GM18499 (cell line): Measurements from ENCODE around the gene ZNF426.
"Not testable (repeated sequence)": the region's sequence is repeated elsewhere in the genome, so short reads cannot be mapped to it uniquely, and the experiment has no call there.

ENCODE experiments used
- ATAC-seq: cut with Tn5 transposase; IDR thresholded peaks from one replicate; pipeline ENCODE4 v1.9.1; 2021; ENCODE audit warnings: moderate number of reproducible peaks; ENCODE audit not compliant: insufficient read depth, unreplicated experiment

Gene ZNF426

GRCh38 chr19:9538183-9539058 lies at the start of gene ZNF426:
TSS of gene ZNF426 (minus strand) at chr19:9538645. CDS start at chr19:9536232, 2,413 bp downstream.
- peak; percentile 52 for ATAC-seq

- ATAC-seq, result no peak
Measured at GRCh38 chr19:9586764-9587163, 48.3 kb upstream of the ZNF426 start.

DNA sequence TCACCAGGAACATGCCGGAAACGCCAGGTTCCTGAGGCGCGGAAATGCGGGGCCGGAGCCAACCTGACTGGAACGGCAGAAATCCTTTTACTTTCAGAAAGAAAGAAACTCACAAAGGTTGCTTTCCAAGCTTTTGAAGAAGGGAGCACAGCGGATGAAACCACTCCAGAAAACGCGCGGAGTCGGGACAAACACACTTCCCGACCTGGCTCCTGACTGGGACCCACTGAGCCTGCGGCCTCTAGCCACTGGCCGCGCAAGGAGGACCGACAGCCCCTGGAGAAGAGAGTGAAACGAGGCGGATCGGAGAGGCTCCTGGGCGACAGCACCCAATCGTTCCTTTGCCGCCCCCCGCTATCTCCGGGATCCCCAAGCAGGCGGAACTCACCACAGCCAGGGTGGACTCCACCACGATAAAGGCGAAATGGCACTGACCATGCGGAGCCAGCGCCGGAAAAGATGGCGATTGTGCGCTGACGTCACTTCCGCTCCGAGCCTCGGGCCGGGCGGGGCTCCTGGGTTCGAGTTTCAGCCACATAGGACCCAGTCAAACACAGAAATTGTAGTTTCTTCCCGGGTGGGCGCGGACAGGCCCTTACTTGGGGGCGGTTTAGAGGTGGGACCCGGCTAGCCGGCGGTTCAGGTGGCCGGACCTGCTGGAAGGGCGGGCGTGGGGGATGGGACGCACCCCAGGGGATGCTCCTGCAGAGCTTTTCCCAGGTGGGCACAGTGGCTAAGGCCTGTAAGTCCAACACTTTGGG lies 45.8 kb upstream of the ZNF426 start, which contains the start of gene ZNF121:
Gene ZNF121, minus strand, starts transcription at position 432 of the 761 bp plus-strand sequence. CDS start 16,407 bp downstream, outside the sequence.
- ATAC-seq, result no peak

DNA sequence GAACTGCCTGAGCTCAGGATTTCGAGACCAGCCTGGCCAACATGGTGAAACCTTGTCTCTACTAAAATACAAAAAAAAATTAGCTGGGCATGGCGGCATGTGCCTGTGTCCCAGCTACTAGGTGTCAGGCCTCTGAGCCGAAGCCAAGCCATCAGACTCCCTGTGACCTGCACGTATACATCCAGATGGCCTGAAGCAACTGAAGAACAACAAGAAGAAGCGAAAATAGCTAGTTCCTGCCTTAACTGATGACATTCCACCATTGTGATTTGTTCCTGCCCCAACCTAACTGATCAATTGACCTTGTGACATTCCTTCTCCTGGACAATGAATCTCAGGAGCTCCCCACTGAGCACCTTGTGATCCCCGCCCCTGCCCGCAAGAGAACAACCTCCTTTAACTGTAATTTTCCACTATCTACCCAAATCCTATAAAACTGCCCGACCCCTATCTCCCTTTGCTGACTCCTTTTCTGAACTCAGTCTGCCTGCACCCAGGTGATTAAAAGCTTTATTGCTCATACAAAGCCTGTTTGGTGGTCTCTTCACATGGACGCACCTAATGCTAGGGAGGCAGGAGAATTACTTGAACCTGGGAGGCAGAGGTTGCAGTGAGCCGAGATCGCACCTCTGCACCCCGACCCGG lies 43.8 kb upstream of the ZNF426 start:
- ATAC-seq, result not testable (repeated sequence)

- ATAC-seq, result no peak
Measured at GRCh38 chr19:9580728-9581127, 42.3 kb upstream of the ZNF426 start.

- no peak for ATAC-seq
Measured at GRCh38 chr19:9570255-9570654, 31.8 kb upstream of the ZNF426 start.

DNA sequence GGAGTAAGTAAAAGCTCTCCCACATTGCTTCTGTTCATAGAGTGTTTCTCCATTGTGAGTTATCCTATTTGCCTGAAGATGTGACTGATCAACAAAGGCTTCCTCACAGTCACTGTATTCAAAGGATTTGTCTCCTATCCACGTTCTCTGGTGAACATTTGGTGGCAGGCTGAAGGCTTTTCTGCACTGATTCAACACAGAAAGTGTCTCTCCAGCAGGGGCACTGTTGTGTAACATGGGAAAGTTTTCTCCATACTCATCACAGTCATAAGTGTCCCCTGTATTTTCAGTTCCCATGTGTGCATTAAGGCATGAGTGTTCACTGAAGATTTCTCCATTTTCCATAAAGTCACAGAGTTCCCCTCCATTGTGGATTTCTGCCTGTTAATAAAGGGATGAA lies 28.3 kb upstream of the ZNF426 start:
- ATAC-seq, result no peak

- ATAC-seq, result no peak
Measured at GRCh38 chr19:9565900-9566705, 27.7 kb upstream of the ZNF426 start.

DNA sequence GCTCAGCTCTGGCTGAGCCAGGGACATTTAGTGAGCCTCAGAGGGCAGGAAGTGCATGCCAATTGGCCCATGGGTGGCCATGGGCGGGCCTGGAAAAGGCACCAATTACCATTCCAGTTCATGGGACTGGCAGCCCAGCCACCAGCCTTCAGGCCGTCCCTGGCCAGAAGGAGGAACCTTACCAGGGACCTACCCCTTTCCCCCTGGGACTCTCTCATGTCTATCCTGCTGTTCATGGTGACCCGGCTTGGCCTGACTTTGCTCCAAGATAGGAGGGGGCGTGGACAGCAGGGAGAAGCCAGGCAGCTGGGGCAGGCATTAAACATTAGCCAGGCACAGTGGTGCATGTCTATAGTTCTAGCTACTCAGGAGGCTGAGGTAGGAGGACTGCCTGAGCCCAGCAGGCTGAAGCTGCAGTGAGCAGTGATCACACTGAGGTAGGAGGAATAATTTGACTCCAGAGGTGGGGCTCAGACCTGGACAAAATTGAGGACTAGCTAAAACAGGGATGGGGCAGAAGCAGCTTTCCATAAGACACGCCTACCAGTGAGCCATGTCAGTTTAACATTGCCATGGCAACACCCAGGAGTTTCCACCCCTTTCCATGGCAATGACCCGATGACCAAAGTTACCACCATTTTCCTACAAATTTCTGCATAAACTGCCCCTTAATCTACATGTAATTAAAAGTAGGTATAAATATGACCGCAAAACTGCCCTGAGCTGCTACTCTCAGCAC lies 14.3 kb upstream of the ZNF426 start:
- no peak for ATAC-seq

DNA sequence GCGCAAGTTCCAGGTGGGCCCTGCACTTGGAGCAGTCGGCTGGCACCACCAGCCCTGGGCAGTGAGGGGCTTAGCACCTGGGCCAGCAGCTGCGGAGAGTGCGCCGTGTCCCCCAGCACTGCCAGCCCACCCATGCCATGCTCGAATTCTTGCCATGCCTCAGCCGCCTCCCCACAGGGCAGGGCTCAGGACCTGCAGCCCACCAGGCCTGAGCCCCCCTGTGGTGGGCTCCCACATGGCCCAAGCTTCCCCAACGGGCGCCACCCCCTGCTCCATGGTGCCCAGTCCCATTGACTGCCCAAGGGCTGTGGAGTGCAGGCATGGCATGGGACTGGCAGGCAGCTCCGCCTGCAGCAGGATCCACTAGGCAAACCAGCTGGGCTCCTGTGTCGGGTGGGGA lies 9.4 kb upstream of the ZNF426 start:
- no peak for ATAC-seq

- ATAC-seq, result not testable (repeated sequence)
Measured at GRCh38 chr19:9541281-9541680, 2.8 kb upstream of the ZNF426 start.

GRCh38 chr19:9539921-9540320 lies 1.5 kb upstream of the ZNF426 start:
- ATAC-seq, result not testable (repeated sequence)

DNA sequence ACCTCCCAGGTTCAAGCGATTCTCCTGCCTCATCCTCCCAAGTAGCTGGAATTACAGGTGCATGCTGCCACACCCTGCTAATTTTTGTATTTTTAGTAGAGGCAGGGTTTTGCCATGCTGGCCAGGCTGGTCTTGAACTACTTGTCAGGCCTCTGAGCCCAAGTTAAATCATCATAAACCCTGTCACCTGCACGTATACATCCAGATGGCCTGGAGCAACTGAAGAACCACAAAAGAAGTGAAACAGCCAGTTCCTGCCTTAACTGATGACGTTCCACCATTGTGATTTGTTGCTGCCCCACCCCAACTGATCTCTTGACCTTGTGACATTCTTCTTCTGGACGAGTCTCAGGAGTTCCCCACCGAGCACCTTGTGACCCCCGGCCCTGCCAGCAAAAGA lies 756 bp upstream of the ZNF426 start:
- ATAC-seq, result not testable (repeated sequence)

DNA sequence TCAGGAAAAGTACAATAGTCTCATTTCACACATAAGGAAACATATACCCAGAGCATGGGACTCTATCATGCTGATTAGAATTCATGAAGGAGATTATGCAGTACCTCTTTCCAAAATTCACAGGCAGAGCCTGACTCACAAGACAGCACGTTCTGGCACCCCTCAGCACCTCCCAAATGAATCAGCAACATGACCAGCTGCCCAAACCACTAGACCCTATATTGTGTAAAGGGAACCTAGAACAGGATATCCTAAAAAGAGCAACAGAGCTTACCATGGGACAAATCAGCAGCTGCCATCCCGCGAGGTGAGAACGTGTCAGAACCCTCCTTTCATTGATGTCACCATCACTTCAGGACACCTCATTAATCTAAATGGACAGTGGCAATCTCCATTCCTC lies 2.5 kb downstream of the ZNF426 start:
- no peak for ATAC-seq

GRCh38 chr19:9531933-9532332 lies 6.5 kb downstream of the ZNF426 start:
- ATAC-seq, result no peak

DNA sequence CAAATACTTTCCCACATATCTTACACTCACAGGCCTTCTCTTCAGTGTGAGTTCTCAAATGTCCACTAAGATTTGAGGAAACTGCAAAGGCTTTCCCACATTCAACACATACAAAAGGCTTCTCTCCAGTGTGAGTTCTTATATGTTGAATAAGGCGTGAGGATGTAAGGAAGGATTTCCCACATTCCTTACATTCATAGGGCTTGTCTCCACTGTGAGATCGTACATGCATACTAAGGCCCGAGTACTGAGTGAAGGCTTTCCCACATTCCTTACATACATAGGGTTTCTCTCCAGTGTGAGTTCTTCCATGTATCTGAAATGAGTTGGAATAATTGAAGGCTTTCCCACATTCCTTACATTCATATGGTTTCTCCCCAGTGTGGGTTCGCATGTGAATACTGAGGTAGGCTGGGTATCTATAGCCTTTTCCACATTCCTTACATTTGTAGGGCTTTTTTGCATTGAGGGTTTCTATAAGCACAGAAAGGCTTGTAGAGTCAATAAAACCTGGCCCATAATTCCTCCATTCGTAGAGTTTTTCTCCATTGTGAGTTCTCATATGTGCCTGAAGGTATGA lies 9.6 kb downstream of the ZNF426 start:
- ATAC-seq, result no peak

DNA sequence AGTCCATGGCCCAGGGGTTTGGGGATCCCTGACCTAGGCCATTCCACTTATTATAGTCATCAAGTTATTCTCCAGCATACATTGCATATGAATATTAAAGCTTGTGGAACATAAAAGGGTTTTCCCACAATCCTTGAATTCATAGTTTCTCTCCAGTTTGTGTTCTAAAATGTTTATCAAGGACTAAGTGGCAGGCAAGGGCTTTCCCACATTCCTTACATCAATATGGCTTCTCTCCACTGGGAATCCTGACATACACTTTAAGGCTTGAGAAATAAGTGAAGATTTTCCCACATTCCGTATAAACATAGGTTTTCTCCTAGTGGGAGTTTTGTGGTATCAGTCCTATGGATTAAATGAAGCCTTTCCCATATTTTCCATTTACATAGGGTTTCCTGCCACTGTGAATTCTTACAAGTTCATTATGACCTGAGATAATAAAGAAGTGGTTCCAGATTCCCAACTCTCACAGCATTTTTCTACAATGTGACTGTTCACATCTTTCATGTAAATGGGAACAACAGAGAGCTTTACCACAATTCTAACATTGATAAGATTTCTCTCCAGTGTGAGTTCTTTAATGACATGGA lies 14.5 kb downstream of the ZNF426 start:
- ATAC-seq, result no peak

DNA sequence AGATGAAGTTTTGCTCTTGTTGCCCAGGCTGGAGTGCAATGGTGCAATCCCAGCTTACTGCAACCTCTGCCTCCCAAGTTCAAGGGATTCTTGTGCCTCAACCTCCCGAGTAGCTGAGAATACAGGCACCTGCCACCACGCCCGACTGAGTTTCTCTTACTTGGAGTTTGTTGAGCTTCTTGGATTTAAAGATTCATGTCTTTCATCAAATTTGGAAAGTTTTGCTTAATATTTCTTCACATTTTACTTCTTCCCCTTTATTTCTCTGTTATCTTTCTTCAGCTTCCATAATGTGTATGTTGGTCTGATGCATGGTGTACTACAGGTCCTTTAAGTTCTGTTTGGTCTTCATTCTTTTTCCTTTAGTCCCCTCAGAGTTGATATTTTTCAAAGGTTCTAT lies 31.2 kb downstream of the ZNF426 start:
- no peak for ATAC-seq

GRCh38 chr19:9500796-9501195 lies 37.6 kb downstream of the ZNF426 start:
- ATAC-seq, result no peak
